ENCODE results near the gene AKAP7.

DNA sequence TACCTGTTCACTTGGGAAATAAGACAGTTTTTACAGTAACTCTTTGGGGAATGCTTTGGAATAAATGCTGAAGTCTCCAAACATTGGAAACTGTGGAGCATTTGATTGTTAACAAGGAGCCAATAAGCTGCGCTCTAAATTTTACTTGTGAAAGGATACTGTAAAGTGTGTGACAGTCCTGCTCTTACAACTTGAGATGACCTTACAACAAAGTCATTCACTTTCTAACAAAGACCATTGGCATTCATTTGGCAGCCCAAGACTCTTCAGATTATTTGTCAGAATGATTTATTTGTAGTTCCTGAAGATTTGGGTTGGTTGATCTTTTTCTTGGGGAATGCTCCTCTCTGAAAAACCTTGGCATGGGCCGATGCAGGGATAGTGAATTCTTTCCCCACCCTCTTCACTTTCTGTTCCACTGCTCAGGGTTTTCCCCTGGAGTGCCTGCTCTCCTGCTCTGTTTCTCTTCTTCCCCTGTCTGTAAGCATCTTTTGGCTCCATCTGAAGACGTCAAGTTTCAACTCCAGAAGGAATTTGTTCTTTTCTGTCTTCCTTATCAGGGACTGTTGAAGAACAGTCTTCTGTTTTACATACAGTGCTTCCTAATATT is 116.4 kb downstream of the AKAP7 start:
- TF ChIP-seq CTCF (IDR thresholded peaks at IDR 0.05; ENCODE audit: insufficient read depth, low read length, poor library complexity, severe bottlenecking) (no peak), EZH2phosphoT487 (conservative IDR thresholded peaks at IDR 0.05; ENCODE audit: low read length) (no peak)

Measured in SU-DHL-6 (cell line).